Stomach (tissue), 4 donors: ENCODE measurements around the gene DIP2A.

Experiments used
- CTCF ChIP-seq, 7 experiments: fragments of 450-650 bp in 4 of 7; fragments of 200-600 bp in 3 of 7; sonication (generic) in 3 of 7; IDR thresholded peaks; one replicate each; pipeline ENCODE4 v1.5.1; 2016 to 2019; ENCODE audit warnings: antibody characterized with exemption in 7 of 7, control low read depth in 2 of 7, mild to moderate bottlenecking in 1 of 7
- EP300 ChIP-seq: sonication (generic); formaldehyde crosslinking; IDR thresholded peaks from one replicate; pipeline ENCODE4 v1.6.1; 2017; ENCODE audit warnings: antibody characterized with exemption
- POLR2A ChIP-seq, 4 donors: fragments of 450-650 bp; IDR thresholded peaks; one replicate each; pipeline ENCODE4 v1.6.1; 2016; ENCODE audit warnings: antibody characterized with exemption in 4 of 4, control low read depth in 2 of 4, mild to moderate bottlenecking in 1 of 4, moderate library complexity in 1 of 4
- POLR2AphosphoS5 ChIP-seq, 3 donors: sonication (generic); formaldehyde crosslinking; IDR thresholded peaks; one replicate each; pipeline ENCODE4 v1.6.1; 2016; ENCODE audit warnings: antibody characterized with exemption in 3 of 3

- TF ChIP-seq CTCF (IDR thresholded peaks at IDR 0.05): no peak
- no peak for TF ChIP-seq POLR2AphosphoS5 (IDR thresholded peaks at IDR 0.05)
- TF ChIP-seq POLR2A (IDR thresholded peaks at IDR 0.05): no peak
- TF ChIP-seq EP300: no peak
Measured at GRCh38 chr21:46555678-46556077, 97.0 kb downstream of the DIP2A start.
